GM21447 (cell line): ENCODE data around the gene SARM1.

Experiments
- ATAC-seq: cut with Tn5 transposase; IDR thresholded peaks from one replicate; pipeline ENCODE4 v1.9.1; 2021; ENCODE audit not compliant: unreplicated experiment

SARM1 gene

DNA sequence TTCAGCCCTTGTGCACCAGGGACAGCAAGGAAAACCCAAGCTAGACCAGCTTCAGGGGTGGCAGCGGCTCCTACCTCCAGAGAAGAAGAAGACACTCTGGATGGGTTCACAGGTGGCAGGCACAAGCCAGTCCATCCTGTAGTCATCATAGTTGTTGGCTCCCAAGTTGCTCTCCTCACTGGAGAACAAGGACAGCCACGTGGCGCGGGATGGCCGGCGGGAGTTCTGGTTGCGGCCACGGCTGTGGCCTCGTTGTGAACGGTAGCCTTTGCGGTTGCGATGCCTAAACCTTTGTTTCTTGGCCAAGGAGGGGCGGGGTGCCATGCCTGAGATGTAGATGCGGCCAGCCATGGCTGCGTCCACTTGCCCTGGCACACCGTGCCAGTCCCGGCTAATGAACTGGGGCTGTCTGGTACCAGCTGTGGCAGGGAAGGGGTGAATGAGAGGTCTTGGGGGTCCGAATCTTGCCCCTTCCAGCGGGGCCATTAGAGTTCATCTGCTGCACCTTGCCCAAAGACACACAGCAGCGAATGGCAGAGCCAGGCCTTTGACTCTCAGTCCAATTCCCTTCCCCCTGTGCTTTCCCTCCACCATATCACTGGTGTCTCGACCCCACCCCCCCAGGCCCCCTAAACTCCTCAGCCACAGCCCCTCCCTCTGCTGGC is 3.7 kb upstream of the SARM1 start:
- ATAC-seq: no peak

DNA sequence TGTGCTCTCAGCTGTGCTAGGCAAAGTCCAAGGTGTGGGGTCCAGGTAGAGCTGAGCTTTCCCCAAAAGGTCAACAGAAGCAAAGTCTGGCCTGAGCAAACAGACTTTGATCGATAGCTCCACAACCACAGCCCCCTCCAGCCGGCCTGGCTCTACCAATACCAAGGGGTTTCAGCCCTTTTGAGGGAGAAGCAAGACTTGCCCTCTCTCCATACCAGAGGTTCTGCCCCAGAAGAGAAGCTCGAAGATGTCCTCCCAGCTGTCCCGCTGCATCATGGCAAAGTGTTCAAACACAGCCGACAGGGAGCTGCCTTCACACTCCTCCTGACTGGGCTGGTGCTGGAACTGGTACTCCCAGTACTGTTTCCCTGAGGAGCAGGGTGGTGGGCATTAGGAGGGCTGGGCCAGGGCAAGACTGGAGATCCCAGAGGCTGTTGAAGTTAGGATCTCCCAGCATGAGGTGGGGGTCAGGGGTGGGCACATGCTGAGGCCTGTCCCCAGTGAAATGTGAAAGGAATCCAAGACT is 3.1 kb upstream of the SARM1 start:
- no peak for ATAC-seq

DNA sequence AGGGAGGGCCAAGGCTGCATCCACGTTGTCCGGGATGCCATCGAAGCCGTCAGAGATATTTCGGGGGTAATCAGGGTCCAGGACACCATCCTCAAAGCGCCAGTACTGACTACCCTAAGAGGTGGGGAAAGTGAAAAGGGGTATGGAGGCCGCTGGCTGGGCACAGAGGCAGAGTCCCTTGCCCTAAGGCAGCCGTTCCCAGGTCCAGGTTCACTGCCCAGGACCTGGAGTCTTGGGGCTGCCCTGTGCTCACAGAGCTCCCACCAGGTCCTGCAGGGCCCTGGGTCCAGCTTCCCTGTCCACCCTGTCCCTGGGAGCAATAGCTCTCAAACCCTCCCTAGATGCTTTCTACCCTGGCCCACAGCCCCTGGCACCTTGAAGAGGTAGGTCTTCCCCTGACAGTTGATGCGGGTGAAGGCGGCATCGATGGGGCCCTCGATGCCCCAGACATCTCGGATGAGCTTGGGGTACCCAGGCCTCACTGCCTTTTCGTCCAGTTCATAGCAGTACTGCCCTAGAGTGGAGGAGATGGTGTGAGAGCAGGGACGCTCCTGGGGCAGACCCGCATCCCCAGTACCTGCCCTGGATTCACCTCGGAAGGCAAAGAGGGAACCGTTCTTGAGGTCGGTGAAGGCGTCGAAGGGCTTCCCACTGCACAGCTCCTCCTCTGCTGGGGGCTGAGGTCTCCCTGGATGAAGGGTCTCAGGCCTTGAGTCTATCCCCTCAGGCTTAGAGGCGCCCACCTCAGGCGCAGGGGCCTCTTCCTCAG is 2.4 kb upstream of the SARM1 start:
- ATAC-seq: no peak

DNA sequence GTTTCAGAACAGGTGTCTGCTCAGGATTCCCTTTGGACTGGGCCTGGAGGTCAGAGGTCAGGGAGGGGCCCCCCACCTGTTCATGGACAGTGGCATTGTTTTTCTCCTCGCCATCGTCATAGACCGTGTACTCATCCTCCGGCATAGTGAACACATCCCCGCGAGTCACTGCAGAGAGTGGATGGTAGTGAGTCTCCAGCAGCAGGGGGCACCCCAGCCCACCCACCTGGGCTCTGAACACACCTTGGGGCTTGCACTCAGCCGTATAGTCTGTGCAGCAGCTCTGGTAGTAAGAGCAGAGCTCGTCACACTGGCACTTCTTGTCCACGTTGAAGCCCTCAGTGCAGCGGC is 1.8 kb upstream of the SARM1 start:
- no peak for ATAC-seq

DNA sequence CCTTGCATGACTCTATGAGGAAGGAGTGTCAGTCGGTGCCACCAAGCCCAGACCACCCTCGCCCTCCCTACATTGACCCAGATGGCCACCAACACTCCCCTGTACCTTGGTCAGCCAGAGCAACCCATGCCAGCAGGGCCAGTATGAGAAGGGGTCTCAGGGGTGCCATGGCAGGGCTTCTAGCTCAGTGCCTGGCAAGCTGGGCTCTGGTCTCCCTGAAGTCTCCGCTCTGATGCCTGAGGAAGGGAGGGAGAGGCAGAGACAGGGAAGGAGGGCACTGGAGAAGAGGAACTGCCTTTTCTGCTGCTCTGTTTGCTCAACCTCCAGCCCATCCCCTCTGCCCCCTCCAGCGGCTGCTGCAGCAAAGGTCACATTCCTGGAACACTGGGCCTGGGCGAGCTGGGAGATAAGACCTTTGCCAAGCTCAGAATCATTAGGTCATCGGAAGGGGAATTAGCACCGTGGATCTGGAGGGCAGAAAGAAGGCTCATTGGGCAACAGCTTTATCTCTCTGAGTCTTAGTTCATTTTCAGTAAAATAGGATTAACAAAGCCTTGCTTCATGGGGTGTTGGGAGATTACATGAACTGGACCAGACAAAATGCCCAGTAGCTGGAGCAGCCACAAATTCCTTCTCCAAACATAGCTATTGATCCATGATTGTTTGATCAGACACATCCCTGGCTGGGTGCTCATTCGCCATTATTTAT is 1.3 kb upstream of the SARM1 start, which contains the start of gene VTN:
Gene VTN, minus strand, starts transcription at position 273 of the 709 bp plus-strand sequence. Its CDS starts 104 bp downstream, at position 169.
- no peak for ATAC-seq

DNA sequence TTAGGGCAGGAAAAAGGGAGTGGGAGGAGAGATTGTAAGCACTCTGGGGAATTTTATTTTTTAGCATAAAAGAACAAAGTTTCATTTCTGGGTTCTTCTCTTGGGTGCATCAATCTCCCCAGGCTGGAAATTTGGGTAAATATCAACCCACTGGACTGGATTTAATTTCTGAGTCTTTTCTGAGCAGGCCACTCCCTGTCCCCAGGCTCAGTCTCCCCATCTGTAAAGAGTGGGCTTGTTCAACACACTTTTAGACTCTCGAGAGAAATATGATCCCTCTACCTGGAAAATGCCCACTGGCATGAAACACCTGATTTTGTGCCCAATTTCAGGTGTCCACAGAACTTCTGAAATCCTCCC is 770 bp upstream of the SARM1 start:
- no peak for ATAC-seq

DNA sequence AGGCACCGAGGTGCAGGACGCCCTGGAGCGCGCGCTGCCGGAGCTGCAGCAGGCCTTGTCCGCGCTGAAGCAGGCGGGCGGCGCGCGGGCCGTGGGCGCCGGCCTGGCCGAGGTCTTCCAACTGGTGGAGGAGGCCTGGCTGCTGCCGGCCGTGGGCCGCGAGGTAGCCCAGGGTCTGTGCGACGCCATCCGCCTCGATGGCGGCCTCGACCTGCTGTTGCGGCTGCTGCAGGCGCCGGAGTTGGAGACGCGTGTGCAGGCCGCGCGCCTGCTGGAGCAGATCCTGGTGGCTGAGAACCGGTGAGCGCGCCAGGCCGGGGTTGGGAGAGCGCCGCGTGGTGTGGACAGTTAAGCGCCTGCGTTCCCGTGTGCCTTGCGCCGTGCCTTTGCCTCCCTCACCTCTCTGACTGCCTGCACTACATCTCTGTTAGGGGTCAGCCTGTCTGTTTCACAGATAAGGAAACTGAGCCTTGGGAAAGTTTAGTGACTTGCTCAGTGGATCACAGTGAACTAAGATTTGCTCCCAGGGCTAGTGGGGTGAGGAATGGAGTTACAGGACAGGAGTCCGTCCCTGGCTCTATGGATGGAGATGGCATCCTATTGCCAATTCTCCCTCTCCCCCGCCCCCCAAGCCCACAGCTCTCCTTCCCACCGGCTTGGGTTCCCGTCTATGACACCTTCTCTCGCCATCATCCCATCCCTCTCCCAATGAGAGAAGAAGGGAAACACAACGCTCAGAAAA is 880 bp downstream of the SARM1 start:
- ATAC-seq: peak; percentile 16

DNA sequence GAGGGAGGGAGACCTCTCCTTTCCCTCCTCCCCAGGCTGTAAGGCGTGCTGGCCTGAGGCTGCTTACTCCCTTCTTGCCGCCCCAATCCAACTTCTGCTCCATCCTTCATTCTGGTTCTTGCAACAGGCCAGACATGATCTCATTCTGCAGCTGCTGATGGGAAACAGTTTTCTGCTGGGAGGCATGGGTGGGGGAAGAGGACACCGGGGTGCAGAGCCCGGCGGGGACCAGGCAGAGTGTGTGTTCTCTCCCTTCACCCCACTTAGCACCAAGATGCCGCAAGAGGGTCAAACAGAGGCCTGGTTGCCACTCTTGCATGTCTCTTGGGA is 1.4 kb downstream of the SARM1 start:
- ATAC-seq: no peak

DNA sequence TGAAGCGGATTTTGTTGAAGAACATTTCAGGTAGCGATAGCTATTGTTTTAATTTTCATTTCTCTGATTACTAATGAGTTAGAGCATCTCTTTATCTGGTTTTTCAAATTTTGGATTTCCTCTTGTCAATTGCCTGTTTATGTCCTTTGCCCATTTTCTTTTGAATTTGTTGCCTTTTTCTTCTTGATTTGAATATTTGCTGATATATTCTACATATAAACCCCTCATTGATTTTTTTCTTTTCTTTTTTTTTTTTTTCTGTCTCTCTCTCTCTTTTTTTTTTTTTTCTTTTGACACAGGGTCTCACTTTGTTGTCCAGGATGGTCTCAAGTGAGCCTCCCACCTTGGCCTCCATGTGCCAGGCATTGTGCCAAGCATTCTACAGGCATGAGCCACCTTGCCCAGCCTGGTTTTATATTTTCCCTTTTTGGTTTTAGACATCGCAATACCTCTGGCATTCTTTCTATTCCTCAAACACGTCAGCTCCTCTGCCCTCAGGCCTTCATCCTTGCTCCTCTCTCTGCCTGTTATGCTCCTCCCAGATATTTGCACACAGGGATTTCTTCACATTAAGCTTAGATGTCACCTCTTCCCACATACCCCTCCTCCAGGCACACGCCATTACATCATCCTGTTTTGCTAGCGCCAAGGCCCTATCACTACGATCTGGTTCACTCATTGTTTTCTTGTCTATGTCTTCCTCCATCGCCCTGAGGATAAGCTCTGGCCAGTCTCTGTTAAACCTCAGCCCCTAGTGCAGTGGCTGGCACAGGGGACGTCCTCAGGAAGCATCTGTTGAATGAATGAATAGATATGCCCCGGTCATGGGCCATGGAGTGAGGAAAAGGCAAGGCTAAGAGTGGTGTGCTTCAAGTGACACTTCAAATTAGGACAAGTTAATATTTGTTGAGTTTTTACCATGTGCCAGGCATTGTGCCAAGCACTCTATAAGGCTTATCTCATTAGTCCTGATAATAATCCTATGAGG is 8.6 kb downstream of the SARM1 start:
- ATAC-seq: no peak

DNA sequence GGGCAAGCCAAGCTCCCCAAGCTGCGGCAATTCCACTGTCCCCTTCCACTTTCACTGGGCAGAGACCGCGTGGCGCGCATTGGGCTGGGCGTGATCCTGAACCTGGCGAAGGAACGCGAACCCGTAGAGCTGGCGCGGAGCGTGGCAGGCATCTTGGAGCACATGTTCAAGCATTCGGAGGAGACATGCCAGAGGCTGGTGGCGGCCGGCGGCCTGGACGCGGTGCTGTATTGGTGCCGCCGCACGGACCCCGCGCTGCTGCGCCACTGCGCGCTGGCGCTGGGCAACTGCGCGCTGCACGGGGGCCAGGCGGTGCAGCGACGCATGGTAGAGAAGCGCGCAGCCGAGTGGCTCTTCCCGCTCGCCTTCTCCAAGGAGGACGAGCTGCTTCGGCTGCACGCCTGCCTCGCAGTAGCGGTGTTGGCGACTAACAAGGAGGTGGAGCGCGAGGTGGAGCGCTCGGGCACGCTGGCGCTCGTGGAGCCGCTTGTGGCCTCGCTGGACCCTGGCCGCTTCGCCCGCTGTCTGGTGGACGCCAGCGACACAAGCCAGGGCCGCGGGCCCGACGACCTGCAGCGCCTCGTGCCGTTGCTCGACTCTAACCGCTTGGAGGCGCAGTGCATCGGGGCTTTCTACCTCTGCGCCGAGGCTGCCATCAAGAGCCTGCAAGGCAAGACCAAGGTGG is 9.8 kb downstream of the SARM1 start:
- no peak for ATAC-seq

DNA sequence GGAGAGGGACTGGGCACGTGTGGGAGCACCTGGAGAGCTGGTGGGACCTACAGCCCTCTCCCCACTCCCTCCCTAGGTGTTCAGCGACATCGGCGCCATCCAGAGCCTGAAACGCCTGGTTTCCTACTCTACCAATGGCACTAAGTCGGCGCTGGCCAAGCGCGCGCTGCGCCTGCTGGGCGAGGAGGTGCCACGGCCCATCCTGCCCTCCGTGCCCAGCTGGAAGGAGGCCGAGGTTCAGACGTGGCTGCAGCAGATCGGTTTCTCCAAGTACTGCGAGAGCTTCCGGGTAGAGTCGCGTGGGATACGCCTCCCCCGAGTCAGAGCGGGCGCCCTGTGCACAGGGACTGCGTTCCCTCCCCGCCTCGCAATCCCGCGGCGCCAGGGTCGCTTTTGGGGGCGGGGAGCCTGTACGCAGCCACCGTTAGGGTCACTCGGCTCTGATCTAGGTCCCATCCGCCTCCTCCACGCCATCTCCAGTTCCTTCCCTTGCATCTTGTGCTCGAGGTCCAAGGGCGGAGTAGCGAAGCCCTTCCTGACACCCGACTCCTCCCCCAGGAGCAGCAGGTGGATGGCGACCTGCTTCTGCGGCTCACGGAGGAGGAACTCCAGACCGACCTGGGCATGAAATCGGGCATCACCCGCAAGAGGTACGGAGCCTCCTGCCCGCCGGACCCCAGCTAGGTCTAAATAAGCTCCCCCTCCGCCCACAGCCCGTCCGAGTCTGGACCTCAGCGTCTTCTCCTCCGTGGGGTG is 13.0 kb downstream of the SARM1 start:
- ATAC-seq: peak; percentile 62

DNA sequence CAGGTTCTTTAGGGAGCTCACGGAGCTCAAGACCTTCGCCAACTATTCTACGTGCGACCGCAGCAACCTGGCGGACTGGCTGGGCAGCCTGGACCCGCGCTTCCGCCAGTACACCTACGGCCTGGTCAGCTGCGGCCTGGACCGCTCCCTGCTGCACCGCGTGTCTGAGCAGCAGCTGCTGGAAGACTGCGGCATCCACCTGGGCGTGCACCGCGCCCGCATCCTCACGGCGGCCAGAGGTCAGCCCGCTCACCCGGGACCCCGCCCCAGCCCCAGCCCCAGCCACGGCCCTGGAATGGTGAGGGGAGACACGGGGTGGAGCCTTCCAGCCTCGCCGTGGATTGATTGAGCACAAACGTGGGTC is 13.5 kb downstream of the SARM1 start:
- ATAC-seq: no peak

DNA sequence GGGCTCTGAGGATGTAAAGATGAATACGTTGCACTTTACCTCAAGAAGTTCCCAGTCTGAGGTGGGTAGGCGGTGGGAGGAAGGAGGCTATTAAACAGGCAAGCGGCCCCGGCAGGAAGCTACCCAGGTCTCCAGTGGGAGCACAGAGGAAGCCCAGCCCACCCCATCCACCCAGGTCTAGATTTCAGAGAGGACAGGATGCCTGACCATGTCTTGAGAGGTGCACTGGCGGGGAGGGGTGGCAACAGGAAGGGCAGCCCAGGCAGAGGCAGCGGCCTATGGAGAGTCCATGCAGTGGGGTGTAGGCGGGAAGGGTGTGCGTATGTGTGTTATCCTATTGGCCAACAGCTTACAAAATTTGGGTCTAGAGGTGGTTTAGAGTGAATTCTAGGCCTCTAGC is 13.9 kb downstream of the SARM1 start:
- ATAC-seq: no peak

DNA sequence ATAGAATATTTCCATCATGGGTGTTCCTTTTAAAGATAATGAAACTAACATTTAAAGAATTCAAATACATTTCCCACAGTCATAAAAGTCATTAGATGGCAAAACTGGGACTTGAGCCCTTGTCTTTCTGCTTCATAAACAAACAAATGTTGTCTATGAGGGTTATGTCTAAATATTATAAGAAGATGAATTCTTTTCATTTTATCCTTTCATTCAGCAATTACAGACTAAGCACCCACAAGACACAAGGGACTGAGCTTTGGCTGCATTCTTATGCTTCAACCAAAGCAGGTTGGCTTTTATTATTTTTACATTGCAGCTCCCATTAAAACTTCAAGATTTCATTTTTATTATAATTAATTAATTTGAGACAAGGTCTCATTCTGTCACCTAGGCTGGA is 14.9 kb downstream of the SARM1 start:
- no peak for ATAC-seq

DNA sequence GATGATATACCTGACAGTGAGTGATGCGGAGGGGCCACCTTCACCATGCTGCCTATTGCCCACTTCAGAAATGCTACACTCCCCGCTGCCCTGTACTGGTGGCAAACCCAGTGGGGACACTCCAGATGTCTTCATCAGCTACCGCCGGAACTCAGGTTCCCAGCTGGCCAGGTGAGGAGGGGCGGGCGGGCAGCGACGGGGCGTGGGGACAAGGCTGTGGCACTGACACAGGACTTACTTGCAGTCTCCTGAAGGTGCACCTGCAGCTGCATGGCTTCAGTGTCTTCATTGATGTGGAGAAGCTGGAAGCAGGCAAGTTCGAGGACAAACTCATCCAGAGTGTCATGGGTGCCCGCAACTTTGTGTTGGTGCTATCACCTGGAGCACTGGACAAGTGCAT is 16.6 kb downstream of the SARM1 start:
- ATAC-seq: no peak

DNA sequence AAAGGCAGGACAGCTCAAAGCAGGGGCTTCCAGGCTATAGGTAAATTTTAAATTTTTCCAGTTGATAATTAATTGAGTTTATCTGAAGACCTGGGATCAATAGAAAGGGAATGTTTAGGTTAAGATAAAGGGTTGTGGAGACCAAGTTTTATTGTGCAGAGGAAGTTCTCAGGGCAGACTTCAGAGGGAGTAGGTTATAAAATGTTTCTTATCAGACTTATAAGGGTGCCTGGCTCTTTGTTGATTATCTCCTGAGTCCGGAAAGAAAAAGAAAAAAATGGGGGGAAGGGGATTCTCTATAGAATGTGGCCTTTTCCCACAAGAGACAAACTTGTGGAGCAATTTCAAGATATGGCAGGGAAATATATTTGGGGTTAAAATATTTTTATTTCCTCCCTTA is 18.6 kb downstream of the SARM1 start:
- ATAC-seq: no peak

DNA sequence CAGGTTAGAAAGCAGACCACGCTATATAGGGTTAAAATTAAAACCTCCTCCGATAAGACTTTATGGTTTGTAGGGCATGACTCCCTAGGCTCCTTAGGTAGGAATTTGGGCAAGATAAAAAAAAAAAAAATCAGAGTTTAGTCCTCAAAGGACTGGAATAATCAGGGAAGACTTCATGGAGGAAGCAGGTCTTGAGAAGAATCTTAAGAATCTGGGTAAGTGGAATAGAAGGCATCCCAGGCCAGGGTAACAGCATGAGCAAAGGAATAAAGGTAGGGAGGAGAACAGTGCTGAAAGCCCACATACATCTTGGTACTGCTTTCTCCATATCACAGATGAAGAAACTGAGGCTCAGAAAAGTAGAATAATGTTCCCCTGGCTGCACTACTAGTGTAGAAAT is 19.1 kb downstream of the SARM1 start:
- ATAC-seq: no peak

DNA sequence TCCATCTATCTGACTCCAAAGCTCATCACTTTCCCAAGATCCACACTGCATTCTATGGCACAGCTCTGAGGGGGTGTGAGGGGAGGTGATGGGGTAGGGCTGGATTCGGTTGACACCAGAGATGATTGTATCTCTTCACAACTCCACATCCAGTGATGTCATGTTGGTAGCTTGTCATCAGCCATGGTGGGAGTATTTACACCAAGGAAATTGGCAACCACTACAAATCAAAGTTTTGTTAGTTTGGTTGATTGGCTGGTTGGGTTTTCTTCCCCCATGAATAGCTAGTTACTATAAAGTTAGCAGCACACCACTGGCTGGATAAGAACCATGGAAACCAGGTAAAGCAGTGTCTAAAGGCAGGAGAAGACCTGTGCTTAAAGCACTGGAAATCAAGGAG is 19.5 kb downstream of the SARM1 start:
- ATAC-seq: no peak

DNA sequence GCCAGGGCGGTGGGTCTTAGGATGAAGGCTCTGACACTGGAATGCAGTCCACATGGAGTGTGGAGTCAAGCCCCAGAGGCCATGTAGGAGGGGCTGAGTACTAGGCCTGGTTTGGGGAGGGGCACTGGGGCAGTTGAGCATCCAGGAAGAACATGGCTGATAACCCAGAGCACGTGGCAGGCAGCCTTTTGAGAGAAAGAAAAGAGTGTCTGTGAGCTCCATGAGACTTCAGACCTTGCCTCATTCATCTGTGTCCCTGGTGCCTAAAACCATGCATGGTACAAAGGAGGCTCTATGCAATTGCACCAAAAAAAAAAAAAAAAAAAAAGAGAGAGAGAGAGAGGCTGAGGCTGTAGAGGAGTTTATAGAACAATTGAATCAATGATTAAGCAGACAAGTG is 19.9 kb downstream of the SARM1 start:
- ATAC-seq: no peak
